Measurements from ENCODE around the gene IZUMO2.

Gene IZUMO2

DNA sequence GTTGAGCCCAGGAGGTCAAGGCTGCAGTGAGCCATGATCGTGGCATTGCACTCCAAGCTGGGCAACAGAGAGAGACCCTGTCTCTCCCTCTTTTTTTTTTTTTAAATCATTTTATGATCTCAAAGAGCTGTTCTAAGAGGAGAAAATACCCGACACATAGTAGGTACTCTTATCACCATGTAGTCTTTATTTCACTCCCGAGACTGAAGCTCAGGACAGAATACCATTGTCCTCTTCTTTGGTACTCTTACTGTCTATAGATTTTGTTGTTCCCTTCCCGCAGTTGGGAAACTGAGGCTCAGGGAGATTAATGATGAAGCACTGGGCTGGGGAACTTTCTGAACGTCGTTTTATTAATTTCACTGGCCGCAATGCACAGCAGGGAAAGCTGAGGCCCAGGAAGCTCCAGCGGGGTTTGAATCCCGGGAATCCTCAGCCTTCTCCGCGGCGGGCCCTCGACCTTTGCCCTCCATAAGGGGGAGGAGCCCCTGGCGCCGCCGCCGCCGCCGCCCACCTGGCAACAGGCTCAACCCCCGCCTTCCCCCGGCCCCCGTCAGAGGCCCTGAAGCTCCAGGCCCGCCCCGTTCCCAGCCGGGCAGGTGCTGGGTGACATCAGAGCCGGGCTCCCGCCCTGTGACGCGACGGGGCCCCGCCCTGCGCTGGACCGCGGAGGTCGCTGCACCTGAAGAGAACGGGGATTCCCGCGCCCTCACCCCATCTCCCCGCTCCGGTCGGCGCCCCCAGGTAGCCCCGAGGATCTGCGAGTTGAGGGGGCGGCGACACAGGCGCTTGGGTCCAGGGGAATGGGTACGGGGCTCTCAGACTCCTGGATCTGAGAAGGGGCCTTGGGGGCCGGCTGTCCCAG lies 42.0 kb upstream of the IZUMO2 start:
- no peak for DNase-seq (ENCODE audit: extremely low spot score)
- ChIA-PET POLR2A (interaction anchor here (0.6 kb wide), 1 partner anchor 11 kb away, joined by 3 read pairs; no protein-coding TSS in a partner anchor), CTCF (no interaction called here)
- TF ChIP-seq, protein P1, sequence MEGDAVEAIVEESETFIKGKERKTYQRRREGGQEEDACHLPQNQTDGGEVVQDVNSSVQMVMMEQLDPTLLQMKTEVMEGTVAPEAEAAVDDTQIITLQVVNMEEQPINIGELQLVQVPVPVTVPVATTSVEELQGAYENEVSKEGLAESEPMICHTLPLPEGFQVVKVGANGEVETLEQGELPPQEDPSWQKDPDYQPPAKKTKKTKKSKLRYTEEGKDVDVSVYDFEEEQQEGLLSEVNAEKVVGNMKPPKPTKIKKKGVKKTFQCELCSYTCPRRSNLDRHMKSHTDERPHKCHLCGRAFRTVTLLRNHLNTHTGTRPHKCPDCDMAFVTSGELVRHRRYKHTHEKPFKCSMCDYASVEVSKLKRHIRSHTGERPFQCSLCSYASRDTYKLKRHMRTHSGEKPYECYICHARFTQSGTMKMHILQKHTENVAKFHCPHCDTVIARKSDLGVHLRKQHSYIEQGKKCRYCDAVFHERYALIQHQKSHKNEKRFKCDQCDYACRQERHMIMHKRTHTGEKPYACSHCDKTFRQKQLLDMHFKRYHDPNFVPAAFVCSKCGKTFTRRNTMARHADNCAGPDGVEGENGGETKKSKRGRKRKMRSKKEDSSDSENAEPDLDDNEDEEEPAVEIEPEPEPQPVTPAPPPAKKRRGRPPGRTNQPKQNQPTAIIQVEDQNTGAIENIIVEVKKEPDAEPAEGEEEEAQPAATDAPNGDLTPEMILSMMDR (IDR thresholded peaks at IDR 0.05; ENCODE audit: control extremely low read depth, extremely low read depth, low read depth, missing control alignments), result no peak

DNA sequence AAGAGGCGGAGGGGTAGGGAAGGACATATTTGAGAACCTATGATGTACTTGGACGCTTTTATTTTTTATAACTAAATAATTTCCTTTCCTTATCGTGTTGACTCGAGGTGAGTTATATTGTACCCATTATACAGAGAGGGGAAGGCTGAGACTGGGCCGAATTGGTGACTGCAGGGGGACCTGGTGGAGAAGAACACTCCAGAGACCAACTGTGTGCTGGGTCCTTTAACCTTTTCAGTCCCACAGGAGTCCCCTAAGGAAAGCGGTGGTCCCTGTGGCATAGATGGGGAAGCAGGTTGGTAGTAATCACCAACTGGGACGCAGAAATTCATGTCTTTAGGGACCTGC lies 41.0 kb upstream of the IZUMO2 start:
- POLR2A ChIA-PET, result no interaction called here
- DNase-seq (ENCODE audit: extremely low spot score), result no peak
- TF ChIP-seq, protein P1 (IDR thresholded peaks at IDR 0.05; ENCODE audit: control extremely low read depth, extremely low read depth, low read depth, missing control alignments), result no peak
- CTCF ChIA-PET, result no interaction called here

DNA sequence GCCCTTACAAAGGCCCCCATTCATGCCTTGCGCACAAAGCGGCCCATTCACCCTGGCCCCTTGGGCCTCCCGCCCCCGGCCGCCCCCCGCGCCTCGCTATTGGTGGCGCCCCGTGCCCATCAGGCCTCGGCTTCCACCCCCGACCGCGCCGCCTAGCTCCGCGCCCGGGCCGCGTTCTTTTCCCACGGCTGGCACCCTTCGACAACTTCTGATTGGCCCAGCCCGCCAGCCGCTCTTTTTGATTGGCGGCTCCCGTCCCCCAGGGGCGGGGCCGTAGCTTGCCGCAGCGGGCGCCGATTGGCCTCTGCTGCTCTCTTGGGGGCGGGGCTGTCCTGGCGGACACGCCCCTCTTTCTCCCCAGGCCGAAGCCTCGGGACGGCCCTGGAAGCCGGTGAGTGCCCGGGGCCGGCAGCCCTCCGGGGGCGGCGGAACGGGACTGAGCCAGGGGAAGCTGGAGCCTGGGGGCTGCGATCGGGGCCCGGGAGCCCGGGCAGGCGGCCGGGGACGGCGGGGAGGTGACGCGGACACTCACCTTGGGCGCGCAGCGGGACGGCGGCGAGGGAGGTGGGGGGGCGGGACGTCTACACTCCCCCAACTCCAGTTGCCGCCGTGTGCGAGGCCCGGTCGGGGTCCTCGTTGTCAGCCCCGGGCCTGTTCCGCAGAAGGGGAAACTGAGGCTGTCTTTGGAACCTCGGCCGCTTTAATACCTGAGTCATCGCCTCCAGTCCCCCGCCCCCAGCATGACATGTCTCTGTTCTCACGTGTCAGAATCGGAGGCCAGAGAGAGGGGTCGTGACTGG lies 40.4 kb upstream of the IZUMO2 start, which contains the start of gene MYH14:
Gene MYH14 (plus strand): TSS at position 342 of the 800 bp plus-strand sequence. CDS start 6,744 bp downstream, outside the sequence.
- POLR2A ChIA-PET, result no interaction called here
- CTCF ChIA-PET, result no interaction called here
- no peak for DNase-seq (ENCODE audit: extremely low spot score)
- TF ChIP-seq, protein P1 (IDR thresholded peaks at IDR 0.05; ENCODE audit: control extremely low read depth, extremely low read depth, low read depth, missing control alignments), result no peak

DNA sequence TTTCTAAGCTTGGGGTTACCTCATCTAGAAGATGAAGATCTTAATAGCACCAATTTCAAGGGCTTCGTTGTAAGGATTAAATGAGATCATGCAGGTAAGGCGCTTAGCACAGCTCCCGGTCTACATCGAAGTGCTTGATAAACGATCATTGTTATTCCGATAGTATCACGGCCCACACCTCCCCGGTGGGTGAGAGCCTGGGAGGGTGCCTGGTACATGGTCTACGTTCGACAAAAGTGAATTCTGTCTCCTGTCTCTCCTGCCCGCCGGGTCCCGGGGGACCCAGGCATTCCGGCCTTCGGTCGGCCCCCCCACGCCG lies 39.8 kb upstream of the IZUMO2 start:
- TF ChIP-seq, protein P1 (IDR thresholded peaks at IDR 0.05; ENCODE audit: control extremely low read depth, extremely low read depth, low read depth, missing control alignments), result no peak
- CTCF ChIA-PET, result no interaction called here
- POLR2A ChIA-PET, result no interaction called here
- no peak for DNase-seq (ENCODE audit: extremely low spot score)

DNA sequence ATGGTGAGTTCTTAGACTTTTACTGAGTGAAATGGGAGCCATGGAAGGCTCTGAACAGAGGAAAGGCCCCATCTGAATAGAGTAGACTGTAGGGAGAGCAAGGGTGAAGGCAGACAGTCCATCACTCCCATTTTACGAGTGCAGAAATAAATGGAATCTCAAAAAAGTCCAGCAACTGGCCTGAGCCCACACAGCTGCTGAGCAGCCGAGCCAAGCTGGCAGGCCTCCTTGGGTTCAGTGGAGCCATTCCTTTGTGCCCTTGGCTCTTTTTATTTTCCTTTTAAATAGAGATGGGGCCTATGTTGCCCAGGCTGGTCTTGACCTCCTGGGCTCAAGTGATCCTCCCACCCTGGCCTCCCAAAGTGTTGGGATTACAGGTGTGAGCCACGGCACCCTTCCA lies 39.3 kb upstream of the IZUMO2 start:
- TF ChIP-seq, protein P1 (IDR thresholded peaks at IDR 0.05; ENCODE audit: control extremely low read depth, extremely low read depth, low read depth, missing control alignments), result no peak
- ChIA-PET POLR2A (no interaction called here), CTCF (no interaction called here)
- DNase-seq (ENCODE audit: extremely low spot score), result no peak

DNA sequence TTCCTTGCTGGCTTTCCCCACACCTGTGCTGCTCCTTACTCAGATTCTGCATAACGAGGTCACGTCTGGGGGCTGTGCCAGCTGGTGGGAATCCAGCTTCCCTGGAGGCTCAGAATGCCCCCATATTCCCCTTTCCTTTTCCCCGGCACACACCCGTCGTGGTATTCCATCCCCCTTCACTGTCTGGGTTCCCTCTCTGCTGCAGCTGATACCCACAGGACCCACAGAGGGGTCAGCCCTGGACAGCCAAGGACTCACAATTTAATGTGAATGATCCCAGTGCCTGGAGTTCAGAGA lies 36.1 kb upstream of the IZUMO2 start:
- POLR2A ChIA-PET, result no interaction called here
- TF ChIP-seq, protein P1 (IDR thresholded peaks at IDR 0.05; ENCODE audit: control extremely low read depth, extremely low read depth, low read depth, missing control alignments), result no peak
- no peak for DNase-seq (ENCODE audit: extremely low spot score)
- CTCF ChIA-PET, result no interaction called here

Data from GM10248 (cell line).